BJ (cell line): Measurements from ENCODE around the gene HYAL4. TPM values are rescaled to one million over a fixed set of nuclear protein-coding genes. Genes with fewer than 3 reads are reported as not detected.
"Not testable (repeated sequence)": the region's sequence is repeated elsewhere in the genome, so short reads cannot be mapped to it uniquely, and the experiment has no call there.

Experiments
- CTCF ChIA-PET: fragments of 350-600 bp; formaldehyde crosslinking; extraction: SDS; loops from one replicate; lab custom pipeline; 2021; ENCODE audit warnings: antibody characterized with exemption, inconsistent platforms; lab: Yijun Ruan, JAX
- POLR2A ChIA-PET: fragments of 300-600 bp; sonication (Branson Sonifier 250); formaldehyde crosslinking; extraction: SDS; loops from one replicate; lab custom pipeline; 2021; ENCODE audit warnings: antibody characterized with exemption; lab: Charles Lee
- DNase-seq: peaks from one replicate; pipeline ENCODE4 v3.0.0-alpha.2; 2011; ENCODE audit warnings: low read depth
- H3K27me3 ChIP-seq: 2 replicates; pipeline ENCODE4 v1.6.0; 2011; ENCODE audit warnings: low read length; ENCODE audit not compliant: control insufficient read depth, insufficient read depth
- H3K36me3 ChIP-seq: 2 replicates; pipeline ENCODE4 v1.5.1; 2011; ENCODE audit warnings: low read length; ENCODE audit not compliant: control insufficient read depth, insufficient read depth
- H3K4me3 ChIP-seq: 2 replicates; pipeline ENCODE4 v1.5.1; 2011; ENCODE audit warnings: low read depth, mild to moderate bottlenecking, control low read depth, low read length
- polyA plus RNA-seq: library from polyadenylated mRNA; depleted of rRNA; stranded (reverse); fragments of >200 nt; gene quantifications from 2 replicates; pipeline ENCODE4 v1.2.3, GENCODE V29; 2011
- TF ChIP-seq, protein P1 (sequence below): IDR thresholded peaks from 2 replicates; pipeline ENCODE4 v1.5.1; 2011; ENCODE audit warnings: low read depth, mild to moderate bottlenecking, control low read depth, inconsistent platforms, low read length, moderate library complexity; ENCODE audit not compliant: insufficient read depth

The HYAL4 gene
- polyA plus RNA-seq, 1 experiment: not detected

DNA sequence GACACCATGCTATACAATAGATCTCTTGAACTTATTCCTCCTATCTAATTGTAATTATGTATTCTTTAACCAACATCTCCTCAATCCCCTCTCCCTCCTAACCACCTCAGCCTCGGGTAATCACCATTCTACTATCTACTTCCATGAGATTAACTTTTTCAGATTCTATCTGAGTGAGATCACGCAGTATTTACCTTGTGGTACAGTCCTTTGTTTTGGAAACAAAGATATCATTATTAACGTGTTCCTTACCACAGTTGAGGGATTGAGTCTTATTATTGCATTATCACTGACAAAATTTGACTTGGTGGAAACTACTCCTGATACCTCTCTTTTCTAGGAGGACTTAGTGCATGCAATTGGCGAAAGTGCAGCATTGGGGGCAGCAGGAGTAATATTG, 26.0 kb upstream of the HYAL4 start:
- H3K36me3 ChIP-seq: no peaks in the 10 kb centered on the region
- TF ChIP-seq, protein P1, sequence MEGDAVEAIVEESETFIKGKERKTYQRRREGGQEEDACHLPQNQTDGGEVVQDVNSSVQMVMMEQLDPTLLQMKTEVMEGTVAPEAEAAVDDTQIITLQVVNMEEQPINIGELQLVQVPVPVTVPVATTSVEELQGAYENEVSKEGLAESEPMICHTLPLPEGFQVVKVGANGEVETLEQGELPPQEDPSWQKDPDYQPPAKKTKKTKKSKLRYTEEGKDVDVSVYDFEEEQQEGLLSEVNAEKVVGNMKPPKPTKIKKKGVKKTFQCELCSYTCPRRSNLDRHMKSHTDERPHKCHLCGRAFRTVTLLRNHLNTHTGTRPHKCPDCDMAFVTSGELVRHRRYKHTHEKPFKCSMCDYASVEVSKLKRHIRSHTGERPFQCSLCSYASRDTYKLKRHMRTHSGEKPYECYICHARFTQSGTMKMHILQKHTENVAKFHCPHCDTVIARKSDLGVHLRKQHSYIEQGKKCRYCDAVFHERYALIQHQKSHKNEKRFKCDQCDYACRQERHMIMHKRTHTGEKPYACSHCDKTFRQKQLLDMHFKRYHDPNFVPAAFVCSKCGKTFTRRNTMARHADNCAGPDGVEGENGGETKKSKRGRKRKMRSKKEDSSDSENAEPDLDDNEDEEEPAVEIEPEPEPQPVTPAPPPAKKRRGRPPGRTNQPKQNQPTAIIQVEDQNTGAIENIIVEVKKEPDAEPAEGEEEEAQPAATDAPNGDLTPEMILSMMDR: no peak
- POLR2A ChIA-PET: no interaction called here
- CTCF ChIA-PET: no interaction called here
- DNase-seq: no peak
- no peak overlapping the region for H3K4me3 ChIP-seq
- no peaks in the 10 kb centered on the region for H3K27me3 ChIP-seq

DNA sequence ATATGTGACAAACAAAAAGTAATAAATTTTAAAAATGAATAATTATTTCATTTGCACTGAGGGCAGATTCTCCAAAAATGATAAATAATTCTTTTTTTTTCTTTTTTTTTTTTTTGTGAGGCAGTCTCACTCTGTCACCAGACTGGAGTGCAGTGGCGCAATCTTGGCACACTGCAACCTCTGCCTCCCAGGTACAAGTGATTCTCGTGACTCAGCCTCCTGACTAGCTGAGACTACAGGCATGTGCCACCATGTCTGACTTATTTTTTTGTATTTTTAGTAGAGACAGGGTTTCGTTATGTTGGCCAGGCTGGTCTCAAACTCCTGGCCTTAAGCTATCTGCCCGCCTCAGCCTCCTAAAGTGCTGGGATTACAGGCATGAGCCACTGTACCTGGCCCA, 25.2 kb upstream of the HYAL4 start:
- H3K27me3 ChIP-seq, POLR2A ChIA-PET, H3K36me3 ChIP-seq, H3K4me3 ChIP-seq, DNase-seq: not testable (repeated sequence)
- CTCF ChIA-PET: interaction anchor here (0.6 kb wide), 1 partner anchor 157 kb away, joined by 3 read pairs; no protein-coding TSS in a partner anchor

DNA sequence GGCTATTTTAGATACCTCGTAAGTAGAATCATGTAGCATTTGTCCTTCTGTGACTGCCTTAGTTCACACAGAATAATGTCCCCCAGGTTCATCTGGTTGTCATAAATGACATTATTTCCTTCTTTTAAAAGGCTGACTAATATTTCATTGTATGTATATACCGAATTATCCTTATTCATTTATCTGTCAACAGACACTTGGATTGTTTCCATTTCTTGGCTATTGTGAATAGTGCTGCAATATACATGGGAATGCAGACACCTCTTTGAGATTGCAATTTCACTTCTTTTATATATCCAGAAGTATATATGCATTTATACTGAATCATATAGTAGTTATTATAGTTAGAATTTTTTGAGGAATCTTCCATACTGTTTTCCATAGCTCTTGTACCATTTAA, 24.1 kb upstream of the HYAL4 start:
- POLR2A ChIA-PET: no interaction called here
- Histone ChIP-seq H3K4me3 (no peak overlapping the region), H3K27me3 (no peaks in the 10 kb centered on the region), H3K36me3 (no peaks in the 10 kb centered on the region)
- DNase-seq: no peak
- CTCF ChIA-PET: no interaction called here
- TF ChIP-seq, protein P1: no peak

DNA sequence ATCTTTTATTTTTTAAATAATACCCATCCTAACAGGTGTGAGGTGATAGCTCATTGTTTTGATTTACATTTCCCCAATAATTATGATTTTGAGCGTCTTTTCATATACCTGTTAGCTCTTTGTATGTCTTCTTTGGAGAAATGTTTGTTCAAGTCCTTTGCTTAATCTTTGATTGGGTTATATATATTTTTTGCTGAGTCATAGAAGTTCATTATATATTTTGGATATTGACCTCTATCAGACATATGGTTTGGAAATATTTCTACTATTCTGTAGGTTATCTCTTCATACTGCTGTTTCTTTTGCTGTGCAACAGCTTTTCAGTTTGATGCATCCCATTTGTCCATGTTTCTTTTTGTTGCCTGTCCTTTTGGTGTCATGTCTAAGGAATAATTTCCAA, 23.6 kb upstream of the HYAL4 start:
- POLR2A ChIA-PET: no interaction called here
- CTCF ChIA-PET: no interaction called here
- no peak overlapping the region for H3K4me3 ChIP-seq
- no peak for DNase-seq
- H3K27me3 ChIP-seq: no peaks in the 10 kb centered on the region
- TF ChIP-seq, protein P1: no peak
- no peaks in the 10 kb centered on the region for H3K36me3 ChIP-seq

DNA sequence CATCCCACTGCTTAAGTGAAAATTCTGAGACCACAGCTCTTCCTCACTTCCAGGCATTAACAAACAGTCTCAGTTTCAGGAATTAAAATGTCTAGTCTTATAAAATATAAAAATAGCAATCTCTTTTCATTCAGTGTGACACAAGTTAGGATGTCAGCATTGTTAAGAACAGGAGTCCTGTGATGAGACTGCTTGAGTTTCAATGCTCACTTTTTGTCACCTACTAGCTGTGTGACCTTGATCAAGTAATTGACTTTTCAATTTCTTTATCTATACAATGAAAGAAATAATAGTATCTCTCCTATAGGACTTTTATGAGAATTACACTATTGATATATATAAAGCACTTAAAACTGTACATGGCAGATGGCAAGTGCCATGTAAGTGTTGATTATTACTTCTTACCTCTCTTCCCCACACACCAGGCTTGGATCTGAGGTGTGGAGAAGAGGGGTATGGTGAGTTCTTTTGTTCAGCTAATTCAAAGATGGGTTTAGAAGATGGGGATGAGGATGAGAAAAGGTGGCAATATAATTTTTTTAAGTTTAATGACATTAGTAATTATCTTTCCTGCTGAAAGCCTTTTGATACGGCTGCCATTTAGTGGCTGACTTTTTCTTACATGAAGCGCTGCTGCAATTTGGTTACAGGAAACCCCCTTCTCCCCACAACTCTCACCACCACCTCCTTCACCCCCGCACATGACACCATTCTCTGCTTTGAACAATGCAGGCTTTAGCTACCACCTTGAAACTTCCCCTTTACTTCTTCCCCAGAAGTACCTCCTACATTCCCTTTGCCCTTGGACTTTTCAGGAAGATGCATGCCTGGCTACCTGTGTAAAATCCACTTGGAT, 20.8 kb upstream of the HYAL4 start:
- TF ChIP-seq, protein P1: no peak
- POLR2A ChIA-PET: no interaction called here
- CTCF ChIA-PET: interaction anchor here (1.1 kb wide), 1 partner anchor 18 kb away, joined by 3 read pairs; no protein-coding TSS in a partner anchor

DNA sequence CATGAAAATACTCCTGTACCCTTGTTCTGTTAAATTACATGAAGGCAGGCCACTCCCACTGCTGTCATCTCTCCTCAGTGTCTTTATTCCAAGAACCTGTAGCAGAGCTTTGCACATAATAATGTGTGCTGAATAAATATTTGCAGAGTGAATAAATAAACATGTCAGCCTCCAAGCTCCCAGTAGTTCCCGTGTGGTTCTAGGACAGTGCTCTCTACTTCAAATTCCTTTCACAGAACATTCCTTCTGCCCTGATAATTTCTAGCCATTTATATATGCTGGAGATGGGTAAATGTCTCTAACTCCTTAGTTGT, 20.3 kb upstream of the HYAL4 start:
- TF ChIP-seq, protein P1: no peak
- no peaks in the 10 kb centered on the region for H3K36me3 ChIP-seq
- H3K27me3 ChIP-seq: no peaks in the 10 kb centered on the region
- DNase-seq: no peak
- ChIA-PET CTCF (interaction anchor here (1.1 kb wide), 1 partner anchor 19 kb away, joined by 3 read pairs; no protein-coding TSS in a partner anchor), POLR2A (no interaction called here)
- H3K4me3 ChIP-seq: no peak overlapping the region

More for the DNA sequence above, 20.8 kb upstream of the HYAL4 start:
- no peaks in the 10 kb centered on the region for H3K36me3 ChIP-seq
- H3K27me3 ChIP-seq: no peaks in the 10 kb centered on the region
- H3K4me3 ChIP-seq: no peak overlapping the region
- no peak for DNase-seq
